CD14-positive monocyte (primary cell): Measurements from ENCODE around the gene CRB2. TPM values are rescaled to one million over a fixed set of nuclear protein-coding genes. Genes with fewer than 3 reads are reported as not detected.

ENCODE experiments used
- DNase-seq, 3 donors: peaks; one replicate each; pipeline ENCODE4 v3.0.0-alpha.2; 2011 to 2022
- H2AFZ ChIP-seq: 2 replicates; pipeline ENCODE4 v1.6.0; 2012; ENCODE audit warnings: mild to moderate bottlenecking, low read depth, low read length, inconsistent platforms; ENCODE audit not compliant: insufficient read depth, poor library complexity, severe bottlenecking
- H3K27ac ChIP-seq, 2 donors: 1 replicate in 1 of 2; 2 replicates in 1 of 2; pipeline ENCODE4 v1.5.1; 2012 to 2013; ENCODE audit warnings: low read length in 2 of 2, control low read depth in 1 of 2, inconsistent platforms in 1 of 2, low read depth in 1 of 2, mild to moderate bottlenecking in 1 of 2
- H3K27me3 ChIP-seq, 2 donors: one replicate each; pipeline versions ENCODE4 v1.6.0 to v1.6.1; 2011 to 2013; ENCODE audit warnings: low read length in 2 of 2; ENCODE audit not compliant: control insufficient read depth in 2 of 2, insufficient read depth in 2 of 2
- H3K36me3 ChIP-seq, 2 donors: replicated peaks in 1 of 2; 1 replicate in 1 of 2; 2 replicates in 1 of 2; pipeline versions ENCODE4 v1.5.1 to v1.6.1; 2012 to 2013; ENCODE audit warnings: low read length in 2 of 2, control low read depth in 1 of 2, inconsistent platforms in 1 of 2, mild to moderate bottlenecking in 1 of 2; ENCODE audit not compliant: insufficient read depth in 2 of 2, control insufficient read depth in 1 of 2
- H3K4me1 ChIP-seq, 2 donors: 1 replicate in 1 of 2; 2 replicates in 1 of 2; pipeline versions ENCODE4 v1.5.1 to v1.6.1; 2012 to 2013; ENCODE audit warnings: low read length in 2 of 2, control low read depth in 1 of 2, inconsistent platforms in 1 of 2, mild to moderate bottlenecking in 1 of 2, moderate library complexity in 1 of 2; ENCODE audit not compliant: insufficient read depth in 2 of 2, control insufficient read depth in 1 of 2
- H3K4me2 ChIP-seq: replicated peaks from 2 replicates; pipeline ENCODE3; 2012; ENCODE audit warnings: low read length, moderate library complexity, mild to moderate bottlenecking; ENCODE audit not compliant: poor library complexity, severe bottlenecking; ENCODE audit errors: extremely low read depth
- H3K4me3 ChIP-seq, 3 experiments: fragments of 200-600 bp in 1 of 3; sonication (generic) in 1 of 3; replicated peaks in 1 of 3; 1 replicate in 2 of 3; 2 replicates in 1 of 3; pipeline ENCODE4 v1.5.1; 2011 to 2013; ENCODE audit warnings: low read length in 3 of 3, mild to moderate bottlenecking in 3 of 3, control low read depth in 2 of 3, low read depth in 2 of 3, inconsistent platforms in 1 of 3, moderate library complexity in 1 of 3
- H3K79me2 ChIP-seq: 2 replicates; pipeline ENCODE4 v1.6.0; 2012; ENCODE audit warnings: mild to moderate bottlenecking, control low read depth, inconsistent platforms, low read length, moderate library complexity; ENCODE audit not compliant: insufficient read depth
- H3K9ac ChIP-seq: 2 replicates; pipeline ENCODE4 v1.6.0; 2017; ENCODE audit warnings: low read length, mild to moderate bottlenecking; ENCODE audit not compliant: insufficient read depth, poor library complexity, severe bottlenecking
- H3K9me3 ChIP-seq, 2 donors: replicated peaks in 1 of 2; 1 replicate in 1 of 2; 2 replicates in 1 of 2; pipeline versions ENCODE4 v1.5.1 to v1.6.1; 2012 to 2013; ENCODE audit warnings: low read length in 2 of 2, control low read depth in 1 of 2; ENCODE audit not compliant: control insufficient read depth in 1 of 2, insufficient read depth in 1 of 2
- H4K20me1 ChIP-seq: 2 replicates; pipeline ENCODE4 v1.6.0; 2012; ENCODE audit warnings: mild to moderate bottlenecking, low read length, control low read depth, moderate library complexity; ENCODE audit not compliant: insufficient read depth
- H3K27ac Mint-ChIP-seq, 7 donors: one replicate each; pipeline ENCODE4 v1.8.0; 2020; ENCODE audit warnings: mild to moderate bottlenecking in 7 of 7, mixed read lengths in 7 of 7, moderate library complexity in 6 of 7, inconsistent platforms in 2 of 7
- H3K27me3 Mint-ChIP-seq, 3 donors: one replicate each; pipeline ENCODE4 v1.8.0; 2021 to 2022; ENCODE audit warnings: low read depth in 3 of 3, mild to moderate bottlenecking in 3 of 3, mixed read lengths in 3 of 3, moderate library complexity in 3 of 3, inconsistent platforms in 1 of 3
- H3K36me3 Mint-ChIP-seq, 2 donors: one replicate each; pipeline ENCODE4 v1.8.0; 2020; ENCODE audit warnings: mixed read lengths in 2 of 2, inconsistent platforms in 1 of 2, mild to moderate bottlenecking in 1 of 2
- H3K4me1 Mint-ChIP-seq: one replicate; pipeline ENCODE4 v1.8.0; 2020; ENCODE audit warnings: mild to moderate bottlenecking, mixed read lengths
- H3K4me3 Mint-ChIP-seq, 2 donors: one replicate each; pipeline ENCODE4 v1.8.0; 2020; ENCODE audit warnings: mild to moderate bottlenecking in 2 of 2, mixed read lengths in 2 of 2, moderate library complexity in 1 of 2
- H3K9me3 Mint-ChIP-seq, 7 donors: one replicate each; pipeline ENCODE4 v1.8.0; 2020 to 2022; ENCODE audit warnings: mixed read lengths in 7 of 7, mild to moderate bottlenecking in 6 of 7, moderate library complexity in 6 of 7, inconsistent platforms in 2 of 7
- CTCF ChIP-seq: fragments of 200-600 bp; IDR thresholded peaks from one replicate; pipeline ENCODE4 v1.8.0; 2022; ENCODE audit warnings: antibody characterized with exemption, mild to moderate bottlenecking
- WGBS: methylation state at CpG from one replicate; pipeline ENCODE4 v1.1.5; 2013; ENCODE audit warnings: missing lambda C conversion rate; ENCODE audit not compliant: insufficient coverage; 5-methylcytosine and 5-hydroxymethylcytosine counted together
- intact Hi-C, 2 donors: fragments of 100-400 bp; cut with micrococcal nuclease; formaldehyde crosslinking; loops; one replicate each; pipeline versions ENCODE4 v1.15.0 to v1.15.1; 2023
- polyA plus RNA-seq, 3 donors: library from polyadenylated mRNA; depleted of rRNA in 1 of 3; unstranded in 2 of 3; stranded (reverse) in 1 of 3; fragments of 300-500 nt in 2 of 3; fragments of >200 nt in 1 of 3; fragmentation: Illumina TruSeq in 2 of 3; gene quantifications; 1 replicate in 2 of 3; 2 replicates in 1 of 3; pipeline ENCODE4 v1.2.3, GENCODE V29; 2012 to 2021

CRB2 gene
- polyA plus RNA-seq, 3 donors, result not detected

GRCh38 chr9:123353041-123353440 is 3.0 kb upstream of the CRB2 start:
- H2AFZ ChIP-seq, result no peak overlapping the region
- intact Hi-C loops, result no loop called here
- Mint-ChIP-seq H3K27ac (no peak overlapping the region), H3K4me3 (no peak overlapping the region), H3K4me1 (peaks cover 8% of the 10 kb centered on the region), H3K36me3 (no peaks in the 10 kb centered on the region), H3K9me3 (no peaks in the 10 kb centered on the region), H3K27me3 (peaks cover 10% of the 10 kb centered on the region in 3 donors)
- TF ChIP-seq CTCF, result no peak
- H3K4me1 ChIP-seq, result peaks cover 0 to 4% of the 10 kb centered on the region in 2 donors
- DNase-seq, result no peak
- H3K4me2 ChIP-seq, result no peak overlapping the region
- 50% methylated on average over 1 of the region's 4 CpGs for WGBS
- H3K36me3 ChIP-seq, result no peaks in the 10 kb centered on the region
- H4K20me1 ChIP-seq, result no peaks in the 10 kb centered on the region
- no peak overlapping the region for H3K27ac ChIP-seq
- no peak overlapping the region for H3K4me3 ChIP-seq
- no peaks in the 10 kb centered on the region for H3K9me3 ChIP-seq
- H3K79me2 ChIP-seq, result no peaks in the 10 kb centered on the region
- H3K9ac ChIP-seq, result no peak overlapping the region
- H3K27me3 ChIP-seq, result no peaks in the 10 kb centered on the region

GRCh38 chr9:123353984-123354591 is 1.9 kb upstream of the CRB2 start:
- Histone ChIP-seq H3K27ac (no peak overlapping the region), H3K9me3 (no peaks in the 10 kb centered on the region), H3K36me3 (no peaks in the 10 kb centered on the region), H3K27me3 (no peaks in the 10 kb centered on the region), H3K4me2 (no peak overlapping the region), H3K4me1 (peaks cover 0 to 4% of the 10 kb centered on the region in 2 donors), H3K4me3 (no peak overlapping the region), H3K9ac (no peak overlapping the region), H2AFZ (peak overlapping the region; percentile 30), H4K20me1 (no peaks in the 10 kb centered on the region), H3K79me2 (no peaks in the 10 kb centered on the region)
- Mint-ChIP-seq H3K27me3 (peaks cover 10 to 12% (median 11%) of the 10 kb centered on the region in 3 donors), H3K4me3 (no peak overlapping the region), H3K4me1 (peaks cover 8% of the 10 kb centered on the region), H3K9me3 (no peaks in the 10 kb centered on the region), H3K27ac (peak overlapping the region in 1 of 7 donors; percentile 73), H3K36me3 (no peaks in the 10 kb centered on the region)
- TF ChIP-seq CTCF, result peak; percentile 90
- WGBS, result 36% methylated on average over 13 of the region's 20 CpGs
- intact Hi-C loops, result no loop called here
- peak; percentile 17 to 65 (median 36) for DNase-seq
